H1 (cell line): ENCODE results near the gene CUL4B. TPM values are rescaled to one million over a fixed set of nuclear protein-coding genes. Genes with fewer than 3 reads are reported as not detected.

ENCODE experiments used
- CTCF ChIA-PET: fragments of 300-600 bp; sonication (Branson Sonifier 250); formaldehyde crosslinking; loops from one replicate; lab custom pipeline; 2021; ENCODE audit not compliant: partially characterized antibody; lab: Charles Lee
- POLR2A ChIA-PET: fragments of 300-600 bp; sonication (Branson Sonifier 250); formaldehyde crosslinking; loops from one replicate; lab custom pipeline; 2021; ENCODE audit warnings: inconsistent platforms; ENCODE audit not compliant: partially characterized antibody; lab: Charles Lee
- DNase-seq, 2 experiments: peaks; one replicate each; pipeline versions ENCODE4 v3.0.0 to v3.0.0-alpha.2; 2010 to 2022; ENCODE audit warnings: low spot score in 2 of 2, low read depth in 1 of 2, mixed read lengths in 1 of 2
- FAIRE-seq: peaks from 2 replicates; lab custom pipeline; 2011; peaks lifted over from hg19 to GRCh38; lab: Jason Lieb, UNC
- H2AFZ ChIP-seq: 2 replicates; pipeline ENCODE4 v1.8.1; 2012; ENCODE audit warnings: low read length, inconsistent platforms
- H2AK5ac ChIP-seq: 2 replicates; pipeline ENCODE4 v1.6.1; 2013; ENCODE audit warnings: low read depth, low read length
- H2BK120ac ChIP-seq: replicated peaks from 2 replicates; pipeline ENCODE3; 2013; ENCODE audit warnings: low read depth, low read length, inconsistent platforms
- H2BK12ac ChIP-seq: 2 replicates; pipeline ENCODE4 v1.6.1; 2013; ENCODE audit warnings: low read depth, low read length
- H2BK15ac ChIP-seq: 2 replicates; pipeline ENCODE4 v1.6.1; 2013; ENCODE audit warnings: low read length
- H2BK20ac ChIP-seq: 2 replicates; pipeline ENCODE4 v1.6.1; 2013; ENCODE audit warnings: low read length
- H2BK5ac ChIP-seq: 2 replicates; pipeline ENCODE4 v1.6.1; 2013; ENCODE audit warnings: low read depth, low read length
- H3K14ac ChIP-seq: 2 replicates; pipeline ENCODE4 v1.6.1; 2013; ENCODE audit warnings: inconsistent platforms; ENCODE audit not compliant: insufficient read length
- H3K18ac ChIP-seq: 2 replicates; pipeline ENCODE4 v1.6.1; 2013; ENCODE audit warnings: low read length; ENCODE audit errors: extremely low read depth
- H3K23ac ChIP-seq: 2 replicates; pipeline ENCODE4 v1.6.1; 2013; ENCODE audit warnings: inconsistent platforms; ENCODE audit not compliant: insufficient read length
- H3K23me2 ChIP-seq: 2 replicates; pipeline ENCODE4 v1.6.1; 2013; ENCODE audit warnings: low read depth, low read length
- H3K27ac ChIP-seq: 2 replicates; pipeline ENCODE4 v1.6.1; 2011; ENCODE audit warnings: low read depth, low read length, inconsistent platforms
- H3K27me3 ChIP-seq, 4 experiments: replicated peaks in 1 of 4; 1 replicate in 1 of 4; 2 replicates in 3 of 4; pipeline versions ENCODE4 v1.6.1 to v1.8.1; 2011 to 2013; ENCODE audit warnings: low read length in 3 of 4, mild to moderate bottlenecking in 3 of 4, inconsistent platforms in 2 of 4, mixed read lengths in 2 of 4, moderate library complexity in 1 of 4; ENCODE audit not compliant: control insufficient read depth in 3 of 4, insufficient read depth in 3 of 4; ENCODE audit errors: extremely low read depth in 1 of 4
- H3K36me3 ChIP-seq, 4 experiments: 2 replicates each; pipeline versions ENCODE4 v1.6.1 to v1.8.1; 2011 to 2013; ENCODE audit warnings: mild to moderate bottlenecking in 4 of 4, low read length in 3 of 4, moderate library complexity in 2 of 4, control low read depth in 1 of 4, inconsistent platforms in 1 of 4; ENCODE audit not compliant: insufficient read depth in 4 of 4, control insufficient read depth in 2 of 4
- H3K4ac ChIP-seq: replicated peaks from 2 replicates; pipeline ENCODE3; 2013; ENCODE audit warnings: low read length, low read depth, mixed read lengths, inconsistent platforms; ENCODE audit not compliant: insufficient read length
- H3K4me1 ChIP-seq, 4 experiments: replicated peaks in 1 of 4; 1 replicate in 1 of 4; 2 replicates in 3 of 4; pipeline versions ENCODE4 v1.6.1 to v1.8.1; 2011 to 2013; ENCODE audit warnings: low read length in 3 of 4, inconsistent platforms in 2 of 4, mixed read lengths in 1 of 4; ENCODE audit not compliant: insufficient read depth in 4 of 4, control insufficient read depth in 3 of 4
- H3K4me2 ChIP-seq, 2 experiments: 2 replicates each; pipeline versions ENCODE4 v1.6.1 to v1.8.1; 2011 to 2013; ENCODE audit warnings: low read depth in 2 of 2, low read length in 2 of 2, control low read depth in 1 of 2, inconsistent platforms in 1 of 2, mild to moderate bottlenecking in 1 of 2; ENCODE audit not compliant: insufficient read depth in 1 of 2
- H3K4me3 ChIP-seq, 4 experiments: fragments of 200-600, 300-600 bp in 1 of 4; sonication (generic), shearing (Covaris generic), sonication (Bioruptor Twin) in 1 of 4; 2 replicates each; pipeline versions ENCODE4 v1.5.1 to v1.8.1; 2011 to 2016; ENCODE audit warnings: low read length in 4 of 4, low read depth in 3 of 4, control low read depth in 2 of 4, inconsistent platforms in 2 of 4, mild to moderate bottlenecking in 2 of 4, mixed read lengths in 1 of 4, moderate library complexity in 1 of 4; ENCODE audit not compliant: insufficient read depth in 2 of 4; ENCODE audit errors: extremely low read depth in 1 of 4
- H3K56ac ChIP-seq: replicated peaks from 2 replicates; pipeline ENCODE3; 2013; ENCODE audit warnings: low read depth, mild to moderate bottlenecking, mixed read lengths, low read length, inconsistent platforms; ENCODE audit not compliant: insufficient read length
- H3K79me1 ChIP-seq: 2 replicates; pipeline ENCODE4 v1.6.1; 2013; ENCODE audit warnings: low read depth, low read length, control low read depth
- H3K79me2 ChIP-seq, 2 experiments: 2 replicates each; pipeline versions ENCODE4 v1.6.1 to v1.8.1; 2012 to 2013; ENCODE audit warnings: low read length in 2 of 2, mild to moderate bottlenecking in 2 of 2, inconsistent platforms in 1 of 2; ENCODE audit not compliant: insufficient read depth in 2 of 2, control insufficient read depth in 1 of 2
- H3K9ac ChIP-seq, 4 experiments: replicated peaks in 1 of 4; 1 replicate in 1 of 4; 2 replicates in 3 of 4; pipeline versions ENCODE4 v1.6.1 to v1.8.1; 2011 to 2013; ENCODE audit warnings: low read depth in 3 of 4, low read length in 3 of 4, control low read depth in 2 of 4, mild to moderate bottlenecking in 2 of 4, moderate library complexity in 2 of 4, inconsistent platforms in 1 of 4; ENCODE audit errors: extremely low read depth in 1 of 4
- H3K9me3 ChIP-seq, 2 experiments: 2 replicates each; pipeline versions ENCODE4 v1.6.1 to v1.8.1; 2012 to 2013; ENCODE audit warnings: mild to moderate bottlenecking in 2 of 2, moderate library complexity in 2 of 2, control low read depth in 1 of 2, inconsistent platforms in 1 of 2, low read depth in 1 of 2, low read length in 1 of 2, mixed read lengths in 1 of 2; ENCODE audit not compliant: insufficient read depth in 2 of 2
- H4K20me1 ChIP-seq, 2 experiments: replicated peaks in 1 of 2; 2 replicates each; pipeline versions ENCODE3 to v1.8.1; 2011 to 2013; ENCODE audit warnings: inconsistent platforms in 2 of 2, low read length in 2 of 2, mild to moderate bottlenecking in 1 of 2; ENCODE audit not compliant: insufficient read depth in 2 of 2, control insufficient read depth in 1 of 2
- H4K5ac ChIP-seq: 2 replicates; pipeline ENCODE4 v1.6.1; 2013; ENCODE audit warnings: low read length, low read depth, mixed read lengths, inconsistent platforms; ENCODE audit not compliant: insufficient read length
- H4K8ac ChIP-seq: 2 replicates; pipeline ENCODE4 v1.8.0; 2013; ENCODE audit warnings: mild to moderate bottlenecking, moderate library complexity, low read length, inconsistent platforms; ENCODE audit not compliant: insufficient read depth; ENCODE audit errors: extremely low read depth
- H4K91ac ChIP-seq: replicated peaks from 2 replicates; pipeline ENCODE3; 2013; ENCODE audit warnings: low read length, mixed read lengths, inconsistent platforms; ENCODE audit not compliant: insufficient read length
- CBX8 ChIP-seq: fragments of 300-800, 300-1000 bp; sonication (generic); IDR thresholded peaks from 2 replicates; pipeline ENCODE4 v1.7.1; 2016; ENCODE audit warnings: low read depth, low read length, borderline replicate concordance
- EZH2 ChIP-seq: fragments of 200-600 bp; sonication (generic); IDR thresholded peaks from 2 replicates; pipeline ENCODE4 v1.7.1; 2012; ENCODE audit warnings: low read depth, mild to moderate bottlenecking, moderate library complexity, low read length, inconsistent platforms; ENCODE audit not compliant: severe bottlenecking
- POLR2A ChIP-seq, 2 experiments: IDR thresholded peaks; 1 replicate in 1 of 2; 2 replicates in 1 of 2; pipeline ENCODE4 v1.6.1; 2011; ENCODE audit warnings: low read depth in 2 of 2, low read length in 2 of 2, mild to moderate bottlenecking in 2 of 2; ENCODE audit errors: control extremely low read depth in 1 of 2
- RAD21 ChIP-seq, 2 experiments: IDR thresholded peaks in 1 of 2; conservative IDR thresholded peaks in 1 of 2; 2 replicates each; pipeline ENCODE4 v1.6.1; 2011; ENCODE audit warnings: low read depth in 2 of 2, low read length in 2 of 2, improper control_type of control experiment in 1 of 2, inconsistent platforms in 1 of 2, mild to moderate bottlenecking in 1 of 2, moderate library complexity in 1 of 2
- SIX5 ChIP-seq: IDR thresholded peaks from 2 replicates; pipeline ENCODE4 v1.6.1; 2011; ENCODE audit warnings: mild to moderate bottlenecking, low read depth, low read length
- polyA plus RNA-seq, 7 experiments: library from polyadenylated mRNA; depleted of rRNA in 3 of 7; stranded (reverse) in 5 of 7; unstranded in 2 of 7; fragments of >200 nt in 5 of 7; fragments of 200-250 nt in 2 of 7; gene quantifications; 1 replicate in 5 of 7; 2 replicates in 1 of 7; 4 replicates in 1 of 7; pipeline versions ENCODE4 v1.2.1 to v1.2.3, GENCODE V29; 2011 to 2013; ENCODE audit warnings: missing spikeins in 2 of 7, mixed read lengths in 2 of 7
- total RNA-seq: library from RNA; stranded (reverse); fragmentation: NEBNext Ultra II Directional; extraction: Animal tissue kit (Norgen Biotek cat#: 25700); gene quantifications from 2 replicates; pipeline ENCODE4 v1.2.1, GENCODE V29; 2021

CUL4B gene
- total and polyA plus RNA-seq, 2 of the 8 experiments (the other 6 are each of a cell fraction or from before 2014, with no cell fraction given): 11.7 to 44.0 TPM

GRCh38 chrX:120536061-120536460 lies 24.7 kb downstream of the CUL4B start:
- H2BK20ac ChIP-seq: no peak overlapping the region
- H3K9ac ChIP-seq: no peak overlapping the region
- H2AFZ ChIP-seq: no peak overlapping the region
- H3K27me3 ChIP-seq: no peaks in the 10 kb centered on the region
- H3K23ac ChIP-seq: no peak overlapping the region
- POLR2A ChIA-PET: no interaction called here
- no peak overlapping the region for H3K14ac ChIP-seq
- no peak overlapping the region for H4K91ac ChIP-seq
- peaks cover 0 to 61% (median 9%) of the 10 kb centered on the region in 4 experiments; a peak in 6 of 8 replicates for H3K36me3 ChIP-seq
- DNase-seq: no peak
- no peak overlapping the region for H3K4me2 ChIP-seq
- H2BK12ac ChIP-seq: no peak overlapping the region
- H4K20me1 ChIP-seq: no peaks in the 10 kb centered on the region
- H4K5ac ChIP-seq: no peak overlapping the region
- CTCF ChIA-PET: no interaction called here
- H3K4me1 ChIP-seq: no peaks in the 10 kb centered on the region
- no peaks in the 10 kb centered on the region for H3K79me1 ChIP-seq
- FAIRE-seq: no peak
- H3K23me2 ChIP-seq: no peaks in the 10 kb centered on the region
- no peak overlapping the region for H2BK15ac ChIP-seq
- TF ChIP-seq RAD21 (IDR thresholded peaks at IDR 0.05 in 1 of 2, conservative IDR thresholded peaks at IDR 0.05 in 1 of 2; ENCODE audit: low read depth in 2 of 2, low read length in 2 of 2) (no peak), CBX8 (no peak), EZH2 (no peak), SIX5 (no peak), POLR2A (IDR thresholded peaks at IDR 0.05; ENCODE audit: control extremely low read depth in 1 of 2, low read depth in 2 of 2, low read length in 2 of 2) (no peak)
- H2AK5ac ChIP-seq: no peak overlapping the region
- no peak overlapping the region for H3K4ac ChIP-seq
- H3K18ac ChIP-seq: no peak overlapping the region
- H3K56ac ChIP-seq: no peak overlapping the region
- no peaks in the 10 kb centered on the region for H3K9me3 ChIP-seq
- H3K79me2 ChIP-seq: no peaks in the 10 kb centered on the region
- H3K4me3 ChIP-seq: no peak overlapping the region
- no peak overlapping the region for H3K27ac ChIP-seq
- H2BK5ac ChIP-seq: no peak overlapping the region
- no peak overlapping the region for H4K8ac ChIP-seq
- no peak overlapping the region for H2BK120ac ChIP-seq
